Measurements from ENCODE around the gene DHCR24. TPM values are rescaled to one million over a fixed set of nuclear protein-coding genes. Genes with fewer than 3 reads are reported as not detected.

Gene DHCR24
- total and polyA plus RNA-seq, 2 of the 13 experiments (the other 11 are each of a cell fraction or from before 2014, with no cell fraction given): 374 to 448 TPM

- TF ChIP-seq GTF2F1 (IDR thresholded peaks at IDR 0.05; ENCODE audit: low read length) (no peak), ZNF597 (CRISPR knock-in tag; IDR thresholded peaks at IDR 0.05) (no peak), REL (CRISPR knock-in tag; conservative IDR thresholded peaks at IDR 0.05) (no peak), MED13 (CRISPR knock-in tag; IDR thresholded peaks at IDR 0.05) (peak; percentile 90; the same call in 1 of the 2 replicates), ZNF652 (CRISPR knock-in tag; IDR thresholded peaks at IDR 0.05; ENCODE audit: borderline replicate concordance, low read depth) (peak; percentile 44; the same call in 1 of the 2 replicates), ZNF678 (CRISPR knock-in tag; IDR thresholded peaks at IDR 0.05) (peak; percentile 16; the same call in 1 of the 2 replicates), HOXA3 (CRISPR knock-in tag; IDR thresholded peaks at IDR 0.05) (peak; percentile 70; the same call in 1 of the 2 replicates), SMARCC2 (IDR thresholded peaks at IDR 0.05) (no peak), FOXA1 (IDR thresholded peaks at IDR 0.05) (peak; percentile 98), FOXA1 (CRISPR knock-in tag; IDR thresholded peaks at IDR 0.05) (peak; percentile 97), ELF4 (CRISPR knock-in tag; IDR thresholded peaks at IDR 0.05; ENCODE audit: borderline replicate concordance) (no peak), JUND (CRISPR knock-in tag; IDR thresholded peaks at IDR 0.05) (no peak), ELF1 (CRISPR knock-in tag; IDR thresholded peaks at IDR 0.05) (no peak; the same call in 1 of the 2 replicates), NFIC (IDR thresholded peaks at IDR 0.05; ENCODE audit: low read length) (peak; percentile 97), ATF7-NPFF (CRISPR knock-in tag; IDR thresholded peaks at IDR 0.05; ENCODE audit: low read depth) (0 out of 2 replicates have a peak, but pooled peaks have one; percentile 34), IRF1 (CRISPR knock-in tag; IDR thresholded peaks at IDR 0.05; ENCODE audit: low read depth) (no peak), ZFP91 (CRISPR knock-in tag; IDR thresholded peaks at IDR 0.05; ENCODE audit: borderline replicate concordance) (0 out of 2 replicates have a peak, but pooled peaks have one; percentile 4), ZNF430 (CRISPR knock-in tag; IDR thresholded peaks at IDR 0.05) (no peak), ZSCAN25 (CRISPR knock-in tag; IDR thresholded peaks at IDR 0.05) (no peak), DNMT3B (CRISPR knock-in tag; conservative IDR thresholded peaks at IDR 0.05) (no peak), ZNF670 (CRISPR knock-in tag; IDR thresholded peaks at IDR 0.05; ENCODE audit: borderline replicate concordance) (peak; percentile 73; the same call in 1 of the 2 replicates), ZBTB3 (CRISPR knock-in tag; IDR thresholded peaks at IDR 0.05; ENCODE audit: borderline replicate concordance, low read depth) (peak; percentile 96; the same call in 1 of the 2 replicates), NFE2 (CRISPR knock-in tag; IDR thresholded peaks at IDR 0.05) (no peak), ZC3H13 (CRISPR knock-in tag; IDR thresholded peaks at IDR 0.05) (peak; percentile 46; the same call in 1 of the 2 replicates), THAP11 (CRISPR knock-in tag; IDR thresholded peaks at IDR 0.05) (peak; percentile 53; the same call in 1 of the 2 replicates)
- TF ChIP-seq, protein P1, sequence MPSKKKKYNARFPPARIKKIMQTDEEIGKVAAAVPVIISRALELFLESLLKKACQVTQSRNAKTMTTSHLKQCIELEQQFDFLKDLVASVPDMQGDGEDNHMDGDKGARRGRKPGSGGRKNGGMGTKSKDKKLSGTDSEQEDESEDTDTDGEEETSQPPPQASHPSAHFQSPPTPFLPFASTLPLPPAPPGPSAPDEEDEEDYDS (CRISPR knock-in tag; IDR thresholded peaks at IDR 0.05): peak; percentile 84
- TF ChIP-seq, protein P2, sequence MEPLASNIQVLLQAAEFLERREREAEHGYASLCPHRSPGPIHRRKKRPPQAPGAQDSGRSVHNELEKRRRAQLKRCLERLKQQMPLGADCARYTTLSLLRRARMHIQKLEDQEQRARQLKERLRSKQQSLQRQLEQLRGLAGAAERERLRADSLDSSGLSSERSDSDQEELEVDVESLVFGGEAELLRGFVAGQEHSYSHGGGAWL (CRISPR knock-in tag; IDR thresholded peaks at IDR 0.05): no peak
- TF ChIP-seq, protein P3, sequence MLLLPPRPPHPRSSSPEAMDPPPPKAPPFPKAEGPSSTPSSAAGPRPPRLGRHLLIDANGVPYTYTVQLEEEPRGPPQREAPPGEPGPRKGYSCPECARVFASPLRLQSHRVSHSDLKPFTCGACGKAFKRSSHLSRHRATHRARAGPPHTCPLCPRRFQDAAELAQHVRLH (CRISPR knock-in tag; IDR thresholded peaks at IDR 0.05; ENCODE audit: borderline replicate concordance, low read depth): no peak
These were observed 1.2 kb upstream of the DHCR24 start (continued) for GRCh38 chr1:54888080-54888733.

Measured in HepG2 (cell line).